GM21423 (cell line): ENCODE measurements around the gene DSTYK.
"Not testable (repeated sequence)": the region's sequence is repeated elsewhere in the genome, so short reads cannot be mapped to it uniquely, and the experiment has no call there.

ENCODE experiments used
- ATAC-seq: cut with Tn5 transposase; IDR thresholded peaks from one replicate; pipeline ENCODE4 v1.9.1; 2021; ENCODE audit warnings: mild to moderate bottlenecking, moderate library complexity; ENCODE audit not compliant: unreplicated experiment

The DSTYK gene

DNA sequence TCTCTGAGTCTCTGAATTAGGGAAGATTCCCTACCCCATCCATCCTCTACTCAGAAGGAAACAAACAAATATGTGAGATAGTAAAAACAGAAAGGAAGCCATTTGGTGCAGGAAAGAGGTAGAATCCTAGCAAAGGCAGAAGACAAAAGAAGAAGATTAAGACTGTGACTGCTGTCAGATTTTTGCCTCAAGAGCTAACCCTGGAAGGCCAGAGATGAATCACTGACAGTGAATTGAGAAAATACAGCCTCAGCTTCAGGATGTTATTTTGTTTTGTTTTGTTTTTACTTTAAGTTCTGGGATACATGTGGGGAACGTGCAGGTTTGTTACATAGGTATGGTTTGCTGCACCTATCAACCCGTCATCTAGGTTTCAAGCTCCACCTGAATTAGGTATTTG is 31.7 kb downstream of the DSTYK start:
- ATAC-seq = no peak

- ATAC-seq = no peak
Measured at GRCh38 chr1:205172729-205173366, 38.7 kb downstream of the DSTYK start.

GRCh38 chr1:205171369-205171768 is 40.1 kb downstream of the DSTYK start:
- ATAC-seq = no peak

DNA sequence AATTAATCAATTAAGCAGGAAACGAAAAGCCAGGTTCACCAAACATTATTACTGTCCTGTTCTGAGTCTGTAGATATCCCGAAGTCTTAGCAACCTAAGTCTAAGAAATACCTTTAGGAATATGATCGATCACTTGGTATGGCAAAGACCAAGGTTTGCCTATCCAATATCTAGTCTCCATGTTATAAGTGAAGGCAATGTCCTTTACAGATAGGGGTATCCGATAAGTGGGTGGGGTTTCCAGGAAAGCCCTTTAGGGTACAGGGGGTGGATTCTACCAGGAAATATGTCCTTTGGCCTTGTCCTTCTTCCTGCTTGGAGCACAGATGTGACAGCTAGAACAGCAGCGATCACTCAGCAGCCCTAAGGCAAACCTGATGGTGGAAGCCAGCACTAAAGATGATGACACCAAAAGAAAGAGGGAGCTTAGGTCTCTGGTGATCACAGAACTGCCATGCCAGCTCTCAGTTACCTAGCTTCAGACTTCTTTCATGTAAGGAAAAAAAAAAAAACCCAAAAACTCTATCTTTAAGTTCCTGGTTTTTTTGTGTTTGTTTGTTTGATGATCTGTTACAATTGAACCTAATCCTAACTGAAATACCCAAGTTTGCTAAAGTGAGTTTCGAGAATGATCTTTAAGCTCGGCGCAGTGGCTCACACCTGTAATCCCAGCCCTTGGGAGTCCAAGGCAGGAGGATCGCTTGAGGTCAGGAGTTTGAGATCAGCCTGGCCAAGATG is 40.8 kb downstream of the DSTYK start:
- ATAC-seq = no peak

DNA sequence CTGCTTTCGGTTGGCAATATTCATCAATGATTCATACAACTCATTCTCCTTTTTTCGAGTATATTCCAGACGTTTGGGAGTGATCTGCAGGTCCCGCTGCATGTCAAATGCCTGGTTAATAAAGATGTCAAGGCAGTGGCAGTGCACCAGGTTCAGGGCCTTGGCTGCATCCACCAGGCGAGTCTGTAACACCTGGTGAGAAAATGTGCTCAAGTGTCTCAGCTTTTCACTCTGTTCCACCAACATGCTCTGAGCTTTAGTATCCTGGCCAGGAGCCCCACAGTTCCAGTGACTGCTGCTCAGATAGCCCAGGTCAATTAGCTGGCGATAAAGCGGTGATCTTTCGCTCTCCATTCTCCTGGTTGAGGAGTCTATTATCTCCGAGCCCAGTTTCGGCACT is 42.3 kb downstream of the DSTYK start:
- no peak for ATAC-seq

DNA sequence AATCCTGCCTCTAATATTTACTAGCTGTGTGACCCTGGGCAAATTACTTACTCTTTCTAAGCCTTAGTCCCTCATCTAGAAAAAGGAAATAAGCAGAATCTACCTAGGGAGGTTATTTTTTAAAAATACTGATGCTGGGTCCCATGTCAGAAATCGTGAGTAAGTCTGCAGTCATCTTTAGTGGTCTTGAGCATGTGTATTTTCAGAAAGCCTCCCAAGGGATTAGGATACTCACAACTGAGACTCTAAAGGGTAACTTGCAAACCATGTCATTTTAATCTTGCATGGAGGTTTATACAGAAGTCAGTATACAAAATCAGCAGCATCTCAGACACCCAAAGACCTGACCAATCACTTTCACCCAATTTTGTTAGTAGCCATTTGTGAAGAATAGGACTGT is 43.2 kb downstream of the DSTYK start:
- ATAC-seq = no peak

DNA sequence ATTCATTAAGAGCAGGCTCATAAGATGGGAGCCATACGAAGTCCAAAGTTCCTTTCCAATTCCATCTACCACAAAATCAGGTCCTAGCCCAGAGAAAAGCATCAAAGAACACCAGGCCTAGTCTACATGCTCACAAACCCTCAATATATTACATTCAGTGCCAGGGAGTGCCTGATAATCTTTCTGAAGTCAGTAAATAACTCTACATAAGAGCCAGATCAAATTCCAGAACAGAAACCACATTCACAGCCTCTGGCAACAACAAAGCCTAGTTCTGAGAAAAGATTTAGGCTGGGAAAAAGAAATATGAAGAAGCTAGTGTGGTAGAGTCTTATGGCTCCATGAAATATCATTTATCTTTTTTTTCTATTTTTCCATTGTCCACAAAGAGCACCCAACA is 49.2 kb downstream of the DSTYK start:
- ATAC-seq = no peak

GRCh38 chr1:205161076-205161475 is 50.4 kb downstream of the DSTYK start:
- ATAC-seq = no peak

- no peak for ATAC-seq
Measured at GRCh38 chr1:205158048-205158616, 53.4 kb downstream of the DSTYK start.

- not testable (repeated sequence) for ATAC-seq
Measured at GRCh38 chr1:205155665-205156377, 55.7 kb downstream of the DSTYK start.

DNA sequence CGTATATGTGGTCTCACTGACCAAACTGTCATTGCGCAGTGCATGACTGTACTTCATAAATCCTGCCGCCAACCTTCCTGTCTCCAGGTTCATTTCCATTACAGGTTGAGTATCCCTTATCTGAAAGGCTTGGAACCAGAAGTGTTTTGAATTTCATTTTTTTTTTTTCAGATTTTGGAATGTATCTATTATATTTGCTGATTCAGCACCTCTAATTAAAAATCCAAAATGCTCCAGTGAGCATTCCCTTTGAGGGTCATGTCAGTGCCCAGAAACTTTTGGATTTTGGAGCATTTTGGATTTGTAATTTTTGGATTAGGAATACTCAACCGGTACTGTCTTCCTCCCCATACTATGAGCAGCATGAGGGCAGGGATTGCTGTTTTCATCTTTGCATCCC is 59.0 kb downstream of the DSTYK start:
- no peak for ATAC-seq

DNA sequence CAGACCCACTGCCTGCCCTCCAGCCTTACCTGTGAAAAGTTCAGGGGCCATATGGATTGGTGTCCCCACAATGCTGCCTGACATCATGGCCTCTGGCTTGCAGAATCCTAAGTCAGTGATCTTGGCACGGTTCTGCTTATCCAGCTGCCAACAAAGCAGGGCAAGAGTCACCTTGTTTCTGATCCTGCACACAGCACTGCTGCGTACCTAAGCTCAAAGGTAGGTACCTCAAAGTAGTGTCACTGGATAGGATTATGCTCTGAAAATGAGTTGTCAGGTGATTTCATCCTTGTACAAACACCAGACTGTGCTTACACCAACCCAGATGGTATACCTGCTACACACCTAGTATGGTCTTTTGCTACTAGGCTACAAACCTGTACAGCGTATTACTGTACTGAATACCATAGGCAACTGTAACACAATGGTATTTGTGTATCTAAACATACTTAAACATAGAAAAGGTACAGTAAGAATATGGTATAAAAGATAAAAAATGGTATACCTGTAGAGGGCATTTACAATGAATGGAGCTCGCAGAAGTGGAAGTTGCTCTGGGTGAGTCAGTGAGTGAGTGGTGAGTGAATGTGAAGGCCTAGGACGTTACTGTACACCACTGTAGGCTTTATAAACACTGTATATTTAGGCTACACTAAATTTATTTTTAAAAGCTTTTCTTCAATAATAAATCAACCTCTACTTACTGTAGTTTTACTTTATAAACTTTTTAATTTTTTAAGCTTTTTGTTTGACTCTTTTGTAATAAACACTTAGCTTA is 60.7 kb downstream of the DSTYK start:
- ATAC-seq = no peak

DNA sequence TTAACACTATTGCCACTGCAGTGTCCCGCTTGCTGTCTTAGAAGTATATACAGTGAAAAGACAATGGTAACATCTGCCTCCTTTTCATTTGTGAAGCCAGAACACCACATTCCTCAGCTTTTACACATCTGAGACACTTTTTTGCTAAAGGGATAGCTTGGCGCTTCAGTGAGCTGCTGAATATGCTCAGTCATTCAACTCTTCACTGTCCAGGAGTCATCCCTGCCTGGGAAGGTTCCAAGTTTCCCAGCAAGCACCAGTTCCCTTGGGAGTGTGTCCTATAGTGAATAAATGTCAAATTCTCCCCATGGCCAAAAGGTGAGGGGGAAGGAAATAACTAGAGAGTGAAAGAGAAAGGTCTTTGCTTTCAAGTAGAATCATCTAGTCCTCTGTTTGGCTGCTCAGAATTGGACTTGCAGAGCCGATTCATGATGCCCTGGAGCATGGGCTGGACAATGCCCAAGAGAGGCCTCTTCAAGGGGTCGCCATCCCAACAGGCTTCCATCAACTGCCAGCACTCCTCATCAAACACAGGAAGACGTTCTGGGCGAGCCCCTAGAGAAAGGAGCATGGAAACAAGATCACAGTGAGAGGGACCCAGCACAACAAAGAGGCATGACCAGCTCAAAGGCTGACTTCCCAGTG is 64.2 kb downstream of the DSTYK start:
- no peak for ATAC-seq

- no peak for ATAC-seq
Measured at GRCh38 chr1:205144751-205145150, 66.8 kb downstream of the DSTYK start.

DNA sequence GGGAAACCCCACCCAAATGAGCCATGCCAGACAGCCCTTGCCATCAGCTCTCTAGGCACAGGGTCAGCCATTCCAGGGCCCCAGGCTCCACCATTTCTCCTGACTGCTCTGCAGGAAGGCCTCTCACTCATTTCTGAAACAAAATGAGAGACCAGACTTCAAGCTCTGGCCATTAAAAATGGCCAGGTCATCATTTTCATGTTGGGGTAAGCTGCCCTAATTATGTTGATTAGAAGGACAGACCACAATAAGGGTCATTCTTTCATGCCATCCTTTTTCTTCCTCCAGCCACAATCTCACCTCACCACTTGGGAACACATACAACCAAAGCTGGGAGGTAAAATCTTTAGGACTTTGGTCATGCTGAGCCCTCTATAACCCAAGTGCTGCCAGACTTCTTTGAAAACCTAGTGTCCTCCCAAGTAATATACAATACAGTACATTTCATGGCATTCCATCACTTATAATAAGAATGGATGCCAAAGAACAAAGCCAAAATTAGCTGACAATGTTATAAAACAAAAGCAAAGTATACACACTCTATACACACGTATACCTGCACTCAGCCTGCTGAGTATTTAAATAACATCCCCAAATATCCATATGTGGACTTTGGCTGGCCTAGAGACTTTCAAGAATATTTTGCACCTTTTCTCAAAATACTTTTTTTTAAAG is 67.3 kb downstream of the DSTYK start:
- ATAC-seq = no peak

DNA sequence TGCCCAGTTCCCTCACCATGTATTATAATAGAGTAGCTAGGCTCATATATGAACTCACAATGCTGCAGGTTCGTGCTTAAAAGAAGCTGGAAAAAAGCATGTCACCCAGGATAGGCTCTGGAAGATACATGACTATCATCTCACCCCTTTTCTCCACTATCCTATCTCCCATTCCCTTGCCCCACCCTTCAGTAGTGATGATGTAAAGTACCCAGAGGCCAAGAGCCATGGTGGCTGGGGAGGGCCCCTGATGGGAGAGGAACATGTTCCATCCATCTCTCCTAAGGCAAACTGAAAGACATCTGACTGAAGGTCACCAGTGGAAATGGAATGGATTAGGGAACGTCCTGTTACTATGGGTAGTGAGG is 69.4 kb downstream of the DSTYK start:
- no peak for ATAC-seq

- no peak for ATAC-seq
Measured at GRCh38 chr1:205141236-205142101, 70.0 kb downstream of the DSTYK start.

GRCh38 chr1:205140113-205140512 is 71.4 kb downstream of the DSTYK start:
- no peak for ATAC-seq

DNA sequence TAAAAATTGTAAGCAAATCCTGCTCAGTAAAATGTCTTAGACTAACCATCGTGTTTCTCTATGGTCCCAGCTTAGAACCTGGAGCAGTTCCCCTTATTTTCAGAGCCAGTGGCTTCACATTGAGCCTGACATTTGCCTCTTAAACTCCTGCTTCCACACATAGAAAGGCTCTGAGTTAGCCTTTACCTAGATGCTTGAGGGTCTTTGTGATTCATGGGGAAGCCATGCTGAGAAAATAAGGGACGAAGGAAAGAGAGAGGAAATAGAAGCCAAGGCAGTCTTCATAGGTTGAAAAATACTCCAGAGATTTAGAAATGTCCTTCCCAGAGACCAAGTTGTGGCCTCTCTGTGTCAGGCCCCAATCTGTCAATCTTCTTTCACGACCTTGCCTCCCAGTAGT is 73.6 kb downstream of the DSTYK start:
- ATAC-seq = no peak
